GM12801 (cell line): ENCODE results near the gene LYSMD3.

Experiments used
- TF ChIP-seq, protein P1 (sequence below): IDR thresholded peaks from one replicate; pipeline ENCODE4 v1.5.1; 2011; ENCODE audit warnings: control low read depth; ENCODE audit not compliant: insufficient read length; ENCODE audit errors: extremely low read depth

LYSMD3 gene

DNA sequence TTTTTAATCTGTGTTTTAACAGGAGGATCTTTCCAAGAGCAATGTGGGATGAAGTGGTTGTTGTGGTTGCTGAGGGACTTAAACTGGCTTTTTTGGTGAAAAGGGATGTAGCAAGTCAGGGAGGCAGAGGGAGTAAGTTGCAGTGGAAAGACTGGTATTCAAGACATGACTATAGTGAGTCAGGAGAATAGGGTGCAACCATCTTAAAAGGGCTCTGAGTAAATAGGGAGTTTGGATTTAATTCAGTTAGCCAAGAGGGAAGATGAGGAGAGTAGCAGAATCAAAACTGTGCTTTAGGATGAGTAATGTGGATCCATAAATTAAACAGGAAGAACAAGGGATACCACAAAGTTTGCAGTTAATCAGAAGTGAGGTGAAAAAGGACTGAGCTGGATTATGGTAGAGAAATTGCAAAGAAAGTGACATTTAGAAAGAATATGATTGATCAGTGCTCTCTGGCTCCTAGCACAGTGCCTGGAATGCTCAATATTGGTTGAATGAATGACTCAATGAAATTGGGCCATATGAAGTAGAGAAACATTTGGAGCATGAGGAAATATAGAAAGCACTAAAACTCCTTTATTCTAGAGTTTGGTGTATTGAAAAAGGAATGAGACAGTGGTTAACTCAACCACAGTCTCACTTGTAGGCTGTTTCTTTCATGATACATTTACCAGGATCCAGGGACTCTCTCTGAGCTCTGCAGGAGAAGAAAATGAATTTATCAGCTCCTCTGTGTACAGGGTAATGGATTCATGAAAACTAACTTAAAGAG, 49.6 kb downstream of the LYSMD3 start:
- TF ChIP-seq, protein P1, sequence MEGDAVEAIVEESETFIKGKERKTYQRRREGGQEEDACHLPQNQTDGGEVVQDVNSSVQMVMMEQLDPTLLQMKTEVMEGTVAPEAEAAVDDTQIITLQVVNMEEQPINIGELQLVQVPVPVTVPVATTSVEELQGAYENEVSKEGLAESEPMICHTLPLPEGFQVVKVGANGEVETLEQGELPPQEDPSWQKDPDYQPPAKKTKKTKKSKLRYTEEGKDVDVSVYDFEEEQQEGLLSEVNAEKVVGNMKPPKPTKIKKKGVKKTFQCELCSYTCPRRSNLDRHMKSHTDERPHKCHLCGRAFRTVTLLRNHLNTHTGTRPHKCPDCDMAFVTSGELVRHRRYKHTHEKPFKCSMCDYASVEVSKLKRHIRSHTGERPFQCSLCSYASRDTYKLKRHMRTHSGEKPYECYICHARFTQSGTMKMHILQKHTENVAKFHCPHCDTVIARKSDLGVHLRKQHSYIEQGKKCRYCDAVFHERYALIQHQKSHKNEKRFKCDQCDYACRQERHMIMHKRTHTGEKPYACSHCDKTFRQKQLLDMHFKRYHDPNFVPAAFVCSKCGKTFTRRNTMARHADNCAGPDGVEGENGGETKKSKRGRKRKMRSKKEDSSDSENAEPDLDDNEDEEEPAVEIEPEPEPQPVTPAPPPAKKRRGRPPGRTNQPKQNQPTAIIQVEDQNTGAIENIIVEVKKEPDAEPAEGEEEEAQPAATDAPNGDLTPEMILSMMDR = no peak

DNA sequence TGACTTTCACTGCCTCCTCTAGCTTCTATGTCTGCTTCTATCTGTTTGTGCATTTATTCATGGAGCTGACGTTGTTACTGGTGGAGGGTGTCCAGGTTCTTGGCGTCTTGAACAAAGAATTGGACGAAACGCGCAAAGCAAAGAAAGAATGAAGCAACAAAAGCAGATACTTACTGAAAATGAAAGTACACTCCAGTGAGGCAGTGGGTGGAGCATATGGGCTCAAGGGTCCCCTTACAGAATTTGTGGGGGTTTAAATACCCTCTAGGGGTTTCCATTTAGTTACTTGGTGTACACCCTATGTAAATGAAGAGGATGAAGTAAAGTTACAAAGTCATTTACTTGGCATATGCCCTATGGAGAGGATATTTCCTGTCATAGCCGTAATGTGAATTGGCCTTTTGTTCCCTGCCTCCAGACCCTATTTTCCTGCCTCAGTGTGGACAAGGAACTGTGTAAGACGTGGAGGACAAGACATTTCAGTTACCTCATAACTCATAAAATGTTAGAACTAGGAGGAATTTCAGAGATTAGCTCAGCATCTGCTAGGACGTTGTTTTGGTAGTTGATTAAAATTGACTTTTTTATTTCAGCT, 51.7 kb downstream of the LYSMD3 start:
- TF ChIP-seq, protein P1 = no peak

DNA sequence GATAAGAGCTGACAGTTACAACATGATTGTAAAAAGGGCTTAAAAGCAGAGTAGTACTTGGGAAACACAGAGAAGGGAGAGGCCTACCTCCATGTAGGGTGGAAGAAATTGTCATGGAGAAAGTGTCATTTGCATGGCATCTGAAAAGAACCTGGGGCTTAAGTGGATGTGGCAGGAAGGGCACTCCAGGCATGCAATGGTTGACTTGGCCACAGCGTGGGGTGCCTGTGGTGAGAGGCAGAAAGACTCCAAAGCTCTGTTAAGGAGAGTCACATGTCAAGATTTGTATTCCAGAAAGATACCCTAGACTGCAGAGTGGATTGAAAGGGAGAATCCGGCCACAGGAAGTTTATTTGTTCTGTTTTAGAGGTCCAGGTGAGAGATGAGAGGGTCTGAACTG, 52.3 kb downstream of the LYSMD3 start:
- TF ChIP-seq, protein P1 = no peak

DNA sequence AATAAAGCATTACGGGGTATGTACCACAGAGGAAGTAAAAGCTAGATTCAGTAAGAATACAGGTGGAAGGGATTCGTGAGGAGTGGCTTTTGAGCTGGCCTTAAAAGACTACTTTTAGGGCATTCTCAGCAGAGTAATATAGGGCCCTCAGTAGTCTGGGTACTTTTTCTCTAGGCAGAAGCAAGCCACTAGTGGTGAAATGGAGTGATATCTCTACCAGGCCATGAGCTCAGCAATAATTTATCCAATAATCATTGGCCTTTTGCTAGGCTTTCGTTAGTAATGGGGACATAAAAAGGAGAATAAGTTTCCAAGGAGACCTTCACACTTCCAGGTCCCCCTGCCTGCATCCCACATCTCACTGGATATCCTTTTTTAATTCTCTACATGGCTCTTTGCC, 53.0 kb downstream of the LYSMD3 start:
- TF ChIP-seq, protein P1 = no peak

DNA sequence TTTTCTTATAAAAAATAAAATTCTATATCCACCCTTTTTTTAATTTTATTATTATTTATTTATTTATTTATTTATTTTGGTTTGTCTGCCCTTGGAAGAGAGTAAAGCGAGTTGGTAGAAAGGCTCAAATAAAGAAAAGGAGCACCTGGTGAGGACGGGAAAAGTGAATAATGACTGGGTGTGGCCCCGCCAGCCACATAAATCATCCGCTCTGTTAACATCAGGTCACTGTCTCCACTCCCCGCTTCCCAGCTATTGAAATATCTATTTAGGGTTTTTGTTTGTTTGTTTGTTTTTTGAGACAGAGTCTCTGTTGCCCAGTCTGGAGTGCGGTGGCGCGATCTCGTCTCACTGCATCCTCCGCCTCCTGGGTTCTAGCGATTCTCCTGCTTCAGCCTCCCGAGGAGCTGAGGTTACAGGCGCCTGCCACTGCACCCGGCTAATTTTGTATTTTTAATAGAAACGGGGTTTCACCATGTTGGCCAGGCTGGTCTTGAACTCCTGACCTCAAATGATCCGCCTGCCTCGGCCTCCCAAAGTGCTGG, 53.9 kb downstream of the LYSMD3 start:
- TF ChIP-seq, protein P1 = no peak

DNA sequence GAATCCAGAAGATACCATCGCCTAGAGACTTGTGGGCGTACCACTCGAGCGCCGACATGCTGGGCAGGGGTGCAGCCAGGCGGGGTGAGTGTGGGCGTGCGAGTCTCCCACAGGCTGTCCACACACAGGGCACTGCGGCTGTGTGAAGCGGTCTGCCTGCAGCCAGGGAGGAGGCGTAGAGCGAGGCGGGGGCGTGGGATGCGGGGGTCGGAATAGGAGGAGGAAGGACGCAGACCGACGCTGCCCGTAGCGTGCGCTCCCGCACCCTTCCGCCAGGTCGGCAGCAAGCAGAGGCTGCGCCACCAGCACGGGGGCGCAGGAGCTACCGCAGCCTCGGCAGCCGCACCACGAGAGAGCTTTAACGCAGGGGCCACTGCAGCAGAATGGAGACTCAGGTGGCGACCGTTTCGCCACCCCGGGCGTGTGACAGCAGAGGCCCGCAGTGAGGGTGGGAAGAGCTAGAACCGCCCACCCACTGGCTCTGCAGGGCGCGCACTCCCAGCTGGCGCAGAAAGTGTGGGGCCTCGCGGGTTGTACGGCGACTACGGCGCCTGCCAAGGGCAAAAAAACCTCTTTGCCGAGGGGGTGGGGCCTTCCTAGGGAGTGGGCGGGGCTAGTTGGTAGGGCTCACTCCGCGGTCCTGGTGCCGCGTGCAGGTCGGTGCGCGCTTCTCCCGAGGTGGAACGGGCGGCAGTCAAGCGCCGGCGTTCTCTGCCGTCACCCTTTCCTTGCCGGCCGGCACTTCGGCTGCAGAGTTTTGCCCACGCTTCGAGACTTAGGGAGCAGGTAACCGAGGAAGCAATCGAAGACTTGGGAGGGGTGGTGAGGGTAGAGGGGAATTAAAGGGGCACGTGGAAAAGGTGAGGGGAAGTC, 54.9 kb downstream of the LYSMD3 start, which contains the start of the genes MBLAC2 and POLR3G:
Gene MBLAC2 (minus strand): TSS at position 537 of the 873 bp plus-strand sequence. CDS start 479 bp downstream, at position 58.
Gene POLR3G (plus strand): TSS at position 630 of the 873 bp plus-strand sequence. CDS start 10,704 bp downstream, outside the sequence.
- TF ChIP-seq, protein P1 = no peak
